Right lobe of liver (tissue), 4 donors: ENCODE data around the gene PELI2.

Experiments used
- POLR2A ChIP-seq: fragments of 450-650 bp; IDR thresholded peaks from one replicate; pipeline ENCODE4 v1.6.1; 2017; ENCODE audit warnings: antibody characterized with exemption, mild to moderate bottlenecking
- TF ChIP-seq, protein P1 (sequence below), 4 donors: fragments of 200-600 bp in 3 of 4; fragments of 450-650 bp in 1 of 4; IDR thresholded peaks; one replicate each; pipeline versions ENCODE4 v1.5.1 to v1.8.0; 2016 to 2022; ENCODE audit warnings: antibody characterized with exemption in 4 of 4, mild to moderate bottlenecking in 2 of 4
- donor health status: DM: no; HTN: no; CAD: no.
- donor health status: DM: no; HTN: no; CAD: no.
- donor health status: DM: no; HTN: yes; CAD: no.

DNA sequence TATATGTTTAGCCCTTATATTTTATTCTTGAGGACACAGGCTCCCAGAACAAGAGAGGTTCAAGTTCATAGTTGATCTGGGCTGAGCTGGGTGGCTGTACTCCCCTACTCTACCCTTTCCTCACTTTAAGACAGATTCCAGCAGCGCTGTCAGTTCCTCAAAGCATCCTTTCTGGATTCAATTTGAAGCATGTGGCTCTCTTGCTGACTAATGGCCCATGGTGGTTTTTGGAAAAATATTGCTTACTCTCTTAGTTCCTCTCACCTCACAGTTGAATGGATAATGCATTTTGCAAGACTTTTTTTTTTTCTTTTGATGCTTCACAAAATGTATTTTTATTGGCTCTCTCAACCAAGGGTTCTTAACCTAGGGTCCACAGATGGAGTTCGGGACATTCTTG lies 4.1 kb downstream of the PELI2 start:
- TF ChIP-seq, protein P1, sequence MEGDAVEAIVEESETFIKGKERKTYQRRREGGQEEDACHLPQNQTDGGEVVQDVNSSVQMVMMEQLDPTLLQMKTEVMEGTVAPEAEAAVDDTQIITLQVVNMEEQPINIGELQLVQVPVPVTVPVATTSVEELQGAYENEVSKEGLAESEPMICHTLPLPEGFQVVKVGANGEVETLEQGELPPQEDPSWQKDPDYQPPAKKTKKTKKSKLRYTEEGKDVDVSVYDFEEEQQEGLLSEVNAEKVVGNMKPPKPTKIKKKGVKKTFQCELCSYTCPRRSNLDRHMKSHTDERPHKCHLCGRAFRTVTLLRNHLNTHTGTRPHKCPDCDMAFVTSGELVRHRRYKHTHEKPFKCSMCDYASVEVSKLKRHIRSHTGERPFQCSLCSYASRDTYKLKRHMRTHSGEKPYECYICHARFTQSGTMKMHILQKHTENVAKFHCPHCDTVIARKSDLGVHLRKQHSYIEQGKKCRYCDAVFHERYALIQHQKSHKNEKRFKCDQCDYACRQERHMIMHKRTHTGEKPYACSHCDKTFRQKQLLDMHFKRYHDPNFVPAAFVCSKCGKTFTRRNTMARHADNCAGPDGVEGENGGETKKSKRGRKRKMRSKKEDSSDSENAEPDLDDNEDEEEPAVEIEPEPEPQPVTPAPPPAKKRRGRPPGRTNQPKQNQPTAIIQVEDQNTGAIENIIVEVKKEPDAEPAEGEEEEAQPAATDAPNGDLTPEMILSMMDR (IDR thresholded peaks at IDR 0.05): no peak
- no peak for TF ChIP-seq POLR2A
